HG02798 (cell line): ENCODE results near the gene RABGAP1L.
"Not testable (repeated sequence)": the region's sequence is repeated elsewhere in the genome, so short reads cannot be mapped to it uniquely, and the experiment has no call there.

Source experiments
- ATAC-seq: cut with Tn5 transposase; IDR thresholded peaks from one replicate; pipeline ENCODE4 v1.9.1; 2021; ENCODE audit warnings: mild to moderate bottlenecking; ENCODE audit not compliant: unreplicated experiment, poor library complexity

Gene RABGAP1L

GRCh38 chr1:174415506-174415905 lies 256.2 kb downstream of the RABGAP1L start:
- no peak for ATAC-seq

GRCh38 chr1:174417921-174418320 lies 258.6 kb downstream of the RABGAP1L start:
- ATAC-seq: no peak

GRCh38 chr1:174425121-174425520 lies 265.8 kb downstream of the RABGAP1L start:
- ATAC-seq: no peak

- no peak for ATAC-seq
These were observed 266.8 kb downstream of the RABGAP1L start for GRCh38 chr1:174426153-174426552.

- no peak for ATAC-seq
These were observed 268.7 kb downstream of the RABGAP1L start for GRCh38 chr1:174428033-174428432.

- no peak for ATAC-seq
These were observed 269.4 kb downstream of the RABGAP1L start for GRCh38 chr1:174428739-174429138.

GRCh38 chr1:174433451-174433850 lies 274.1 kb downstream of the RABGAP1L start:
- ATAC-seq: no peak

- ATAC-seq: no peak
These were observed 286.0 kb downstream of the RABGAP1L start for GRCh38 chr1:174445351-174445750.

GRCh38 chr1:174445817-174446216 lies 286.5 kb downstream of the RABGAP1L start:
- no peak for ATAC-seq

- ATAC-seq: no peak
These were observed 288.7 kb downstream of the RABGAP1L start, which contains the start of gene GPR52 for GRCh38 chr1:174447866-174448530. TSS of gene GPR52 (plus strand) at chr1:174447964. CDS start at chr1:174448112, 148 bp downstream.

- ATAC-seq: no peak
These were observed 289.2 kb downstream of the RABGAP1L start for GRCh38 chr1:174448531-174448883.

GRCh38 chr1:174448974-174449373 lies 289.7 kb downstream of the RABGAP1L start:
- ATAC-seq: no peak

- no peak for ATAC-seq
These were observed 292.1 kb downstream of the RABGAP1L start for GRCh38 chr1:174451408-174451807.

- no peak for ATAC-seq
These were observed 306.5 kb downstream of the RABGAP1L start for GRCh38 chr1:174465855-174466254.

- no peak for ATAC-seq
These were observed 307.3 kb downstream of the RABGAP1L start for GRCh38 chr1:174466607-174467006.

GRCh38 chr1:174469052-174469451 lies 309.7 kb downstream of the RABGAP1L start:
- ATAC-seq: no peak

- no peak for ATAC-seq
These were observed 310.4 kb downstream of the RABGAP1L start for GRCh38 chr1:174469687-174470086.

GRCh38 chr1:174479281-174479680 lies 320.0 kb downstream of the RABGAP1L start:
- ATAC-seq: no peak

GRCh38 chr1:174480324-174480723 lies 321.0 kb downstream of the RABGAP1L start:
- no peak for ATAC-seq

- no peak for ATAC-seq
These were observed 332.3 kb downstream of the RABGAP1L start for GRCh38 chr1:174491606-174492005.

- ATAC-seq: no peak
These were observed 338.2 kb downstream of the RABGAP1L start for GRCh38 chr1:174497478-174497877.

GRCh38 chr1:174516755-174517154 lies 357.4 kb downstream of the RABGAP1L start:
- not testable (repeated sequence) for ATAC-seq
